HG02759 (cell line): ENCODE data around the gene PPP4R2.

Experiments used
- ATAC-seq: cut with Tn5 transposase; IDR thresholded peaks from one replicate; pipeline ENCODE4 v1.9.1; 2021; ENCODE audit warnings: mild to moderate bottlenecking, moderate library complexity; ENCODE audit not compliant: unreplicated experiment

PPP4R2 gene

DNA sequence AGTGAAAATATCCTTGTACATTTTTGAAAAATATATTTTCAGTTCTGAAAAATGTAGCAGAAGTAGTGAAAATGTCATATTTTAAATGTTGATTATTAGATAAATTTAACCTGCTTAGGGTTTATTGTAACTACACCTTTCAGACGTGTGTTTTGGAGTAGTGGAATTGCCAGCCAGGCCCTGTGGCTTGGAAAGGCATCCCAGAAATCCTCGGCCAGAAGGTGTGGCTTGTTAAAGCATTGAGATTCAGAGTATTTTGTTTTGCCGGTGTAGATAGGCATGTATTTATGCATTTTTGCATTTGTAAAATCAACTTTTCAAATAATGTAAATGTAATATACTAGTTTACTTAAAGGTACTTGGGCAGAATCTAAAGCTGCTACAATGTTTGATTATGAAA lies 71.8 kb downstream of the PPP4R2 start:
- no peak for ATAC-seq

DNA sequence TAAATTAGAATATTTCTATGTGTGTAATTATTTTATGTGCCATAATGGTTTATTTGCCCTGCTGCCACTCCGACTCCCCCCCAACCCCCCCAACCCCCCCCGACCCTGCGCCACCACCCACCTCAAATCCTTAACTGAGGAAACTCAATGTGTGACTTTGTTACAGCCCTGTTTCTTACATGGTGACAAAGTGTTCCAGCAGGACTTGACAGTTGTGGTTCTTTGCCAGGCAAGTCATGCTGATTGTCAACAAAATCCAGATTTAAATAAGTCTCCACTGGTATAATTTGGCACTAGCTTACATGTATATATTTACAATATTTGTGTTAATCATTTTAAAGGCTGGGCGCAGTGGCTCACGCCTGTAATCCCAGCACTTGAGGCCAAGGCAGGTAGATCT lies 72.6 kb downstream of the PPP4R2 start:
- ATAC-seq, result no peak

DNA sequence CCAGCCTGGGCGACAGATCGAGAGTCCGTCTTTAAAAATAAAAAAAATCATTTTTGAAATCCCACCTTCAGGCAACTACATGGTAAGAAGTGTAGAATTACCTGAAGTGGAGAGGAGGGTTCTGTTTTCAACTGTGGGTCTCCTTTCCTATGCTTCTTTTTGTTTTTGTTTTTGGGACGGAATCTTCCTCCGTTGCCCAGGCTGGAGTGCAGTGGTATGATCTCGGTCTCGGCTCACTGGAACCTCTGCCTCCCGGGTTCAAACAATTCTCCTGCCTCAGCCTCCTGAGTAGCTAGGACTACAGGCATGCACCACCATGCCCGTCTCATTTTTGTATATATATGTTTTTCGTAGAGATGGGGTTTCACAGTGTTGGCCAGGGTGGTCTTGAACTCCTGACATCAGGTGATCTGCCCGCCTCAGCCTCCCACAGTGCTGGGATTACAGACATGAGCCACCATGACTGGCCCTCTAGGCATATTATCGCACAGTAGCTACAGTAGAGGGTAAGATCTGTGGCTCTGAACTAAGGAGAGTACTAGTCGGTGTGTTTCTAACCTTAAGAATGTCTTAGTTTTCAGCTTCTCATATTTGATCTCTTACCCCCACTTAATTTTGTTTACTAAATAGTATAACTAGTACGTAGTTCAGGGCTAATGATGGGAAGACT lies 73.3 kb downstream of the PPP4R2 start:
- no peak for ATAC-seq

DNA sequence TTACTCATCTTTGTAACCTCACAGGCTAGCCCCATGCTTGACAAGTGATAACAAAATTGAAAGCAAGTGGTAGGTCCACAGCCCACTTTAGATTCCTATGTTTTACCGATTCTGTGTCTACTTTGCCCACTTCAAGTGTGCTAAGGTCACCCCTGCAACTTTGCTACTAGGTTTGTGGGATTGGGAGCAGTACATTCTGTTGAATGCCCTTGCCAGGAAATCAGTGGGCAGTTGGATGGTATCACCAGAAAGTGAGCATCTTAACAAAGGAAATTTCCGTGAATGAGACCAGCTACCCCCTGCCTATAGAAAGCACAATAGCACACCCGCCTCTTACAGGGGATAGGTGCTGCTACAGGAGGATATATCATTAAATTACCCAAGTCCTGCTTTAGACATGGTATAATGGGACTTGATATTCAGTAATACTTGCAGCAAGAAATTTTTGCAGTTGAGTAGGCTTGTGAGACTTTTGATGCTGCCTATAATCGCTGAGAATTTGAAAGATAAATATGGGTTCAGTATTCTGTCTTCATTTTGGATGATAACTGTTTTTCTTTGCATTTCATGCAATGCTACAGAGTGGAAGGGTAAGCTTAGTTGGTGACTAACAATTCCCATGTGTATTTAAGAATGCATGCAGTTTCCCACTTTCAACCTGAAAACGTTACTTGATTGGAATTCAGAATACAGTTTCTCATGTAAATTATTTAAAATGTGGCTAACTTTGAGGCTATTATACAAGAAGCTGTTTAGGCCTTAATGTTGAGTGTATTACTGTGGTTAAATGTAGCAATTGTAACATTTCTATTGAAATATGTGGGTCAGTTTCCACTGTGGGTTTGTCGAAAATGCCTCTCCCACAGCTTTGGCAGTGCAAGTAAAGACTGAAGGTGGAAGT lies 74.3 kb downstream of the PPP4R2 start:
- ATAC-seq, result no peak

DNA sequence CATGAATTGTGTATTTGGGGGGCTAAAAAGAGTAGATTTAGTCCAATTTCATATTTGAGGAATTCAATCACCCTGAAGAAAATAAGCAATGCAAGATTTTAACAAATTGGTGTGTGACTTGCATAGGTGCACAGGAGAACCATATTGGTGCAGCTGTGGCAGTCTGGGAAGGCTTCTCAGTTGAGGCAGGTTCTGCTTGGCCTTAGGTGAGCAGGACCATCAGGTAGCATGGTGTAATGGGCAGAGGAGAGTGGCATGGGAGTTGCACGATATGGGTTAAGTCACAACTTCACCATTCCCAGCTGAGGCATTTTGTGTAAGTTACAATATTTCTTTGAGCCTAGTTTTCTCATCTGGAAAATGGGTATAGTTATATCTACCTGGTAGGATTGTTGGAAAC lies 75.3 kb downstream of the PPP4R2 start:
- no peak for ATAC-seq

DNA sequence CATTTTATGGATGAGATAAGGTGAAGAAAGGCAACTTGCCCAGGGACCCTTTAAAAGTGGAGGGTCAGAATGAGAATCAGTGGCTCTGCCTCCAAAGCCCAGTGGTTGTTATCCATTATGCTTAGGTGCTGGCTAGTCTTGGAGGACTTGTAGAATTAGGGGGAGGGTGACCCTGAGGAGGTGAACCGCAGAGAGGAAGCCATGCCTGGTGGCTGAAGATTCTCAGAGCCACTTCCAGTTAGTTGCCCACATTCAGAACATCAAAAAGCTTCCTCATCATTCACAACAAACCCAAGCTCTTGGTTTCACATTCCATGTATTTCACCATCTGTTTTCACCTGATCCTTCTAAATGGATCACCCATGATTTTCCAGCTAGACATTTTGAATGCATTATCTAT lies 76.0 kb downstream of the PPP4R2 start:
- ATAC-seq, result no peak

DNA sequence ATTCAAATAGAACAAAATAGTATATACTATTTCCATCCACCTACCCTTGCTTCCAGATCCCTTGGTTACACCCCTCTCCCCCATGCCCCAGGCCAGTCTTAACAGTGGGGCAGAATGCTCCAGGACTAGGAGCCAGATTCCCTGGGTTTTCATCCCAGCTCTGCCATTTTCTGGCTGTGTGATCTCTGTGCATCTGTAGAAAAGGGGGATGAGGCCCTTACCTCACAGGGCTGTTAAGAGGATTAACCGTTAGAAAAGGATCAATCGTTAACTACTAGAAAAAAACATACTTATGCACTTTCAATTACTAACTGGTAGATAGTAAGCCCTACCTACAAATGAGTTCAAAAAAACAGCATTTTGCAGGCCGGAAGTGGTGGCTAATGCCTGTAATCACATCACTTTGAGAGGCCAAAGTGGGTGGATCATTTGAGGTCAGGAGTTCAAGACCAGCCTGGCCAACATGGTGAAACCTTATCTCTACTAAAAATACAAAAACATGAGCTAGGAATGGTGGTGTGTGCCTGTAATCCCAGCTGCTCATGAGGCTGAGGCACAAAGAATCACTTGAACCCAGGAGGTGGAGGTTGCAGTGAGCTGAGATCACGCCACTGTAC lies 76.6 kb downstream of the PPP4R2 start:
- no peak for ATAC-seq

DNA sequence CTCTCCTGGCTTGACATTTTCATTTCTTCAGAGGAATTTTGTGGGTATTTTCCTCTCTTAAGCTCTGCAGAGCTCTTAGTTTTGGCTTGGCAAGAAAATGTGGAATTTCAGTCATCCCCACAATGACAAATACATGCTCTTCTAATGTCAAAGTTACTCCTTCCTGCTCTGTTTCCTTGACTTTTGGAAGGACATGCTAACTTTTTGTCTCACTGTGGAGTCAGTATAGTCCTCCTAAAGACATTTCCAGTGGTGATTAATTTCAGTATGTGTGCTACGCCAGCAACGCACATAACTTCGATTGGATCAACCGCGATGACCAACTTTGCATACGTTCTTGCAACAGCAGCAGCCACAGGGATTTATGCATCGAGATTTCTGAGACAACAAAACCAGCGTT lies 78.2 kb downstream of the PPP4R2 start:
- ATAC-seq, result no peak

DNA sequence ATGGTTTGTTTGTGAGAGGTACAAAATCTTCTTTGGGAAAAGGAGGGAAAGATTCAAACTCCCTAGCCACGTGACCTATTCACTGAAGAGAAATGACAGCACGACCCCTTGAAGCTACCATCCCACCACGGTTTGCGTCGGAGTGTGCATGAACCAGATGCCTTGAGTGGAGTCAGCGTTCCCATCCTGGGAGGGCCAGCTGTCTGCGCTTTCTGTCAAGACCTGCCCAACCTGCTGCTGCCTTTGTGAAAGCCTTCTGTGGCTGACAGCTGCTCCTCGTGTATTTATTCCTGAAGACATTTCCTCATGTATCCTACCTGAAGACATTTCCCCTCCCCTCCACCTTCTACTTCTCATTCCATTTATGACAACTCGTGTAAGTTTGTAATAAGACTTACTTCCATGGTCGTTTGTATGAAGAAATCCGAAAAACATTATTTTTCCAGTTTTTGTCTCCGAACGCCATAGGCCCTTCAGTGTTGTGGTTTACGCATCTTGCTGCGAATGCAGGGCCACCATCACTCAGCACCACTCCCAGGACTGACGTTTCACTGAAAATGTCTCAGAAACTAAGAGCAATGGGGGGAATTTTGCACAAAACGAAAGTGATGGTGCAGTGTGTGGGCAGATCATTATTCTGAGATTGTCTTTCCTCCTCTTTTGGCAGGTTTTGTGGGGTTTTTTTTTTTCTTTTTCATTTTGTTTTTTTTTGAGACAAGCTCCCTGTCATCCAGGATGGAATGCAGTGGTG lies 83.8 kb downstream of the PPP4R2 start:
- ATAC-seq, result peak; percentile 53

DNA sequence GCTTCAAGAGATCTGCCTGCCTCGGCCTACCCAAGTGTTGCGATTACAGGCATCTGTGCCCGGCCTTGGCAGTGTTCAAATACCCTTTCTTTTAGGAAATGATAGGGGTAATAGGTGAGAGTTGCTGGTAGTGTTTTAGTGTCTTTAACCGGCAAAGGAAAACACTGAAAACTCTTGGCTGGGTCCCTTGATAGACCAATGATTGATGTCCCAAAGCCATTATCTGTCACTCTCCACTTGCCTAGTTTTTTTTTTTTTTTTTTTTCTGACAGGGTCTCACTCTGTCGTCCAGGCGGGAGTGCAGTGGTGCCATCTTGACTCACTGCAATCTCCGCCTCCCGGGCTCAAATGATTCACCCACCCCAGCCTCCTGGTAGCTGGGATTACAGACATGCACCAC lies 84.5 kb downstream of the PPP4R2 start:
- no peak for ATAC-seq

DNA sequence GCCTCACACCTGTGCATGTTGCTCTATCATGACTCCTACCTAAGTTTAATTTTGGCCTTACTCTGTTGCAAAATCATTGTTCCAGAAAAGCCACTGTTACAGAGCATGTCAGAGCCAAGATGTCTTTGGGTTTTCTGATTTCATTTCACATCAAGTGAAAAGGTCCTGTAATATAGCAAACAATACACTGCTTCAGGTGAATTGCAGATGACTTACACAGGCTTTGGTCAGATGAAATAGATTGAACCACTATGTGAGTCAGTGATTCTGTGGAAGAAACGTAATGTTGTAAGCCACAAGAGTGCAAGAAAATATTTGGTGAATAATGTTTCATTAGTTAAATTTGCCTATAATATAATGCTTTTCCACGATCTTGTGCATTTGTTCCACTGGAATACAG lies 87.6 kb downstream of the PPP4R2 start:
- ATAC-seq, result no peak

DNA sequence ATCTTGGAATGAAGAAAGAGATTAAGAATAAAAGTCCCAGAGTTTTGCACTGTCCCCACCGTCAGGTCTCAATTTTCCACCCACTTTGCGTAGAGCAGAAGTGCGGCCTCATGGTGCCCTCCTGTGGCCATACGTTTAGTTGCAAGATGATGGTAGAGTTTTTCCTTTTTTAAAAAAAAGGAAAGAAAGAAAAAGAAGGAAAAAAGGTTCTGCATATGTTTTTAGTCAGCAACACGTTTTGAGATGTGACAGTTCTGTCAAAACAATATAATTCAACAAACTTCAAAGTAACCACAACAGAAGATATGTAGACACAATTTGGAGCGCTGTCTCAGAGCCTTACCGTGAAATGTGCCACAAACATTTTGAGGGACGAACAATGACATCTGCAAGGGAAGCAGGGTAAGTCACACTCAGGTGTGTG lies 89.5 kb downstream of the PPP4R2 start:
- no peak for ATAC-seq

DNA sequence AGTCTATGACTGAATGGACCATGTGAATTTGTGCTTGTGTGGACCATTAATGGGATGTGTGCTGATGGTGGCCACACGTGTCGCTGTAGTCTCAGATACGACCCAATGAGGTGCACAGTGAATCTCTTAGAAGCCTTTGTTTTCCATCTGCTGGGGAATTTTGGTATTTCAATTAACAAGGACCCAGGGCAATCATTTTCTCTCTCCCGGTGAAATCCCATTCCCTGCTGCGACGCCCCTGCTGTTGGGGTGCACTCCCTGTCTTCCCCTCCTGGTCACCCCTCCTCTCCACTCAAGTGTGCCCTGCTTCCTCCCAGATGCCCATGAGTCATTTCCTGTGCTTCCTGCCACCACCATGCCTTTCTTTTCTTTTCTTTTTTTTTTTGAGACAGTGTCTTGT lies 97.5 kb downstream of the PPP4R2 start:
- no peak for ATAC-seq

DNA sequence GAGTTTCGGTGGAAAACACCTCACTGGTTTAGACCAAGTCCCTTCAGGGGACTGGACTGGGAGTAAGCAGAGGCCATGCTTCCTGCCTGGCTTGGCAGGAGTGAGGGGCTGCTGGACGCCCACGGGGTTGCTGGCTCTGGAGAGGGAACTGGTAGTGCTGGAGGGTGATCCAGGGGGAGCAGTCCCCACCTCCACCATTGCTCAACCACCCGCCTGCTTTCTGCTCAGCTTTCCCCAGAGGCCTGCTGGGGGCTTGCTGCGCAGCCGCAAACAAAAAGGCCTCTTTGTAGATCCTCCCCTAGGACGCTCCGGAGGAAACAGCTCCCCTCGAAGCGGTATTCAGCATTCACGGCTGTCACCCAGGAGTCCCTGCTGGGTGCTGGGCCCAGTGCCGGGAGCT lies 98.3 kb downstream of the PPP4R2 start:
- ATAC-seq, result no peak

DNA sequence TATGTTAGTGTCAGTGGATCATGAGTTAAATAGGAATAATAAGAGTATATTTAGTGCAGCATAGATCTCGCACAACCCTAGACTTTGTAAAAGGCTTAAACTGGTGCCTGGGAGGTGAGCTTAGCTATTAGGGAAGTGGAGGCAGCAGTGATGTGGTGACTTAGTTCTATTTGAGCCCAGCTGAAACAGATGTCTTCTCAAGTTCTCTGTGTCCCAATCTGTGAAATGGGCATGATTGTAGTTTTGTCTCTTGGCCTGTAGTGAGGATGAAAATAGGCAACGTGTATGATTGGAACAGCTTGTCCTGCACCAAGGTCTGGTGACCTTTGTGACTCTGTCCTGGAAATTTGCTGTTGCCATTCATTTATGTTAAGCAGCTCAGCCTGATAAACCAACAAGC lies 99.6 kb downstream of the PPP4R2 start:
- ATAC-seq, result no peak

DNA sequence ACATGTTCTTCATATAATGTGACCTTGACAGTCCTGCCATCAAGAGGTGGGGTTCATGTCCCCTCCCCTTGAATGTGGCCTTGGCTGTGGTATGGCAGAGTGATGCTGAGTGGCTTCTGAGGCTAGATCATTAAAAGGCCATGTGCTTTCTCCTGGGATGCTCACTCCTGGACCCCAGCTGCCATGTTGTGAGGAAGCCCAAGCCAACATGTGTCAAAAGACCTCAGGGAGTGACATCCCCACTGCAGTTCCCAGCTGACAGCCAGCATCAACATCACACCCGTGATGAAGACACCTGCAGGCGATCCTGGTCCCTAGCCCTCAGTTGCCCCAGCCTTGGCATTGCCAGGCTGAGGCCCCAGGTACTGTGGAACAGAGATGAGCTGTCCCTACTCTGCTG lies 101.4 kb downstream of the PPP4R2 start:
- ATAC-seq, result no peak

DNA sequence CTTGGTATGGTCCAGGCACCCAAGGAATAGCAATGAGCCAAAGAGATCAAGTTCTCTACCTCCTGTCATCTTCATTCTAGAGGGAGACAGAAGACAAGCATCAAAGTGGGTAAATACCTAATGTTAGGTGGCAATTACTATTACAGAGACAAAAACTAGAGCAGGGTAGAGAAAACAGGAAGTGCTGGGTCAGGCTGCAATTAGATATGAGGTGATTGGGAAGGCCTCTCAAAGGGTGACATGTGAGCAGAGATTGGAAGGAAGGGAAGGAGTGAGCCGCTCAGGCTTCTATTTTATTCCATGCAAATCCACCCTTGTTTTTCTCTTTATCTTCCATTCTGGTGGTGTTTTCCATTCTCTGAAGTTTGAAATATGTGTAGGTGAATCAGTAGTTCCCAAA lies 102.3 kb downstream of the PPP4R2 start:
- no peak for ATAC-seq

DNA sequence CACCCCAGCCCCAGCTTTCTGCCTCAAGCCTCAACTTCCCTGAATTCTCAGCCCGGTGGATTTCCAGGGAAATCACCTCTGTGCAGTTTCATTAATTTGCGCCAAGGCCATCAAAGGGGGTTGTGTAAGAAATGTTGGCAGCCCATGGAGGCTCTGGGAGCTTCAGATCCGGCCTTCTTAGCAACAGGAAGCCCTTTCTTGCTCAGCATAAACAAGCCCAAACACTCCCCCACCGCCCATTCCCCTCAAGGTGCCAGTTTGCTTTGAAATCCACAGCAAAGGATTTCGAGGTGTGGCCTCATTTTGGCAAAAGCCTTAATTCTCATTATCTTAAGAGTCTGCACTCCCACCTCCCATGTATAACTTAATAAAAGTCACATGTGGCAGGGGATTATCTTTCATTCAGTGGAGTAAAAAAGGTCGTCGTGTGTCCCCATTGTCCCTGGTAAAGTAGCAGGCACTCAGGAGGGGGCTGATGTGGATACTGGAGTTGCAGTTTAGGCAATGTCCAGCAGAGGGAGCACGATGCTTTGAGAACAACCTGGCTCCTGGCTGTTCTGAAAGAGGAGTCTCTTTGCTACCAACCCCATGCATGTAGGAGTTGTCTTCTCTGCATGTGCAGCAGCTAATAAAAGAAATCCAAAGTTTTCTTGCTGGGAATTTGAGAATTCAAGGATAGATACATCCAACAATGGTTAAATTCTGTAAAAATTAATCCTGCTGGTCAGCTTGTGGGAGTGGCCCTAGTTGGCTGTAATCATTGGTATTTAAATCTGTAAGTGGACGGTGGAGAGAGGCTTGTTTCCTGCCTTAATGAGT lies 104.3 kb downstream of the PPP4R2 start:
- peak; percentile 89 for ATAC-seq

DNA sequence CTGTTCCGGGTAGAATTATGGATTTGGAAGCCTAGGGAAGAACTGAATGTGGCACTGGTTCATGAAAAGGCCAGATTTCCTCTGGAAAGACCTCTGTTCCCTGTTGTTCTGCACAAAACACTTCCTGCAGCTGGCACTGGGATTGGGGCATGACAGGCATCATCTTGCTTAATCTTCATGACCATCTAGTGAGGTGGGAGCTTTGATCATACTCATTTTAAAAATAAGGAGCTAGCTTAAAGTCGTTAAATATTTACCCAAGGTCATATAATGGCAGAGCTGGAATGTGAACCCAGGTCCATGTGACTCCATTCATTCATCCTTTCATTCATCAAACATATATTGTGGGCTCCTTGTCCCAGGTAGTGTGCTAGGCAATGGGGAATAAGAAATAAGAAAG lies 105.3 kb downstream of the PPP4R2 start:
- no peak for ATAC-seq

DNA sequence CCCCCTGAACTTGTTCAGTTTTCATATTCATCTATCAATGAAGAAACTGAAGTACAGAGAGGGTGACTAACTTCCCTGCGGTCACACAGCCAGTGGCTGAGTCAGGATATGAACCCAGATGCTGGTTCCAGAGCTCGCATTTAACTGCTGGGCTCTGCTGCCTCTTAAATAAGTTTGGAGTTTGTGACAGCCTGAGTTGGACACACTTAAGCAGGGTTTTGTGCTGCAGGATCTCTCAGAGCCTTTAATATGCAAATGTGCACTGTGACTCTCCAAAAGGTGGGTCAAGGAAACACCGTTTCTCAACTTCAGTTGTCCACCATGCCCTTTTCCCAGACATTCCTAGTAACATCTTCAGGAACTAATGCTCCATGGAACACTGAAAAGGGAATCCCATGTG lies 110.6 kb downstream of the PPP4R2 start:
- ATAC-seq, result no peak
